ENCODE results near the gene TMC5. TPM values are rescaled to one million over a fixed set of nuclear protein-coding genes. Genes with fewer than 3 reads are reported as not detected.

TMC5 gene
- total and polyA plus RNA-seq, 2 of the 13 experiments (the other 11 are each of a cell fraction or from before 2014, with no cell fraction given) = 0.09 to 0.41 TPM

DNA sequence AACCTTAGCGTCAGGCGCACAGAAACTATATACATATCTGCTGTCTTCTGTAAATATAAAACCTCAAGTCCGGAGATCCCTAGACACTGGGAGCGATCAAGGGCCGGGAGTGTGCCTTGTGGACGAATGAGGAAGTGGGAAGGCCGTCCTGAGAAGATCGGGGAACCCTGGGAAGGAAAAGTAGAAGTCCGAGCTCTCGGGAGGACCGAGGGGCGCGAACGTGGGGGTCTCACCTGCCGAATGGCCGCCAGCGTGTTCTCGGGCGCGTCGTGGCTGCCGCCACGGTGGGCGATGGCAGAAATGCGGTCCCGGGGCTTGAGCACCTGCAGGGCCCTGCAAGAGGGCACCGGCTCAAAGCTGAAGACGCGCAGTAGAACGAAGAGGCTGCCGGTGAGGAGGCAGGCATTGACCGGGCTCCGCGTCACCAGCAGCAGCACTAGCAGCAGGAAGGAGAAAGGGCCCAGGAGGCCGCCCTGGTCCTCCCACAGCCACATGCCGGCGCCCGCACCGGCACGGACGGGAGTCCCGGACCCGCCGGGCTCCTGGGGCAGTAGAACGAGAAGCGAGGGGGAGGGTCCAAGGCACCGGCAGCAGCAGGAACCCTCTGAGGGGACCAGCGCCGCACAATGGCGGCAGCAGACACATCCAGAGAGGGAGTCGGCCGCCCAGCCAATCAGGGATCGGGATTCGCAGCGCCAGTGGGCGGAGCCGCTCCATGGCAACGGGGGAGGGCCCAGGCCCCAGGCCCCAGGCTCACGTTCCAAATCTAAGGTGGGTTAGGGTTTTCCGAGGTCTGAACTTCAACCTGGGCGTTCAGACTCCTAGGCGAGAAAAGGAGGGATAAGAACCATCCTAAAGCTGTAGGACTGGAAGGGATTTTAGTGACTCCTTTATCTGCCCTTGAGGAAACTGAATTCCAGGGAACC lies 104.1 kb downstream of the TMC5 start, which contains the start of gene GDE1 (continued):
- TF ChIP-seq, protein P1, sequence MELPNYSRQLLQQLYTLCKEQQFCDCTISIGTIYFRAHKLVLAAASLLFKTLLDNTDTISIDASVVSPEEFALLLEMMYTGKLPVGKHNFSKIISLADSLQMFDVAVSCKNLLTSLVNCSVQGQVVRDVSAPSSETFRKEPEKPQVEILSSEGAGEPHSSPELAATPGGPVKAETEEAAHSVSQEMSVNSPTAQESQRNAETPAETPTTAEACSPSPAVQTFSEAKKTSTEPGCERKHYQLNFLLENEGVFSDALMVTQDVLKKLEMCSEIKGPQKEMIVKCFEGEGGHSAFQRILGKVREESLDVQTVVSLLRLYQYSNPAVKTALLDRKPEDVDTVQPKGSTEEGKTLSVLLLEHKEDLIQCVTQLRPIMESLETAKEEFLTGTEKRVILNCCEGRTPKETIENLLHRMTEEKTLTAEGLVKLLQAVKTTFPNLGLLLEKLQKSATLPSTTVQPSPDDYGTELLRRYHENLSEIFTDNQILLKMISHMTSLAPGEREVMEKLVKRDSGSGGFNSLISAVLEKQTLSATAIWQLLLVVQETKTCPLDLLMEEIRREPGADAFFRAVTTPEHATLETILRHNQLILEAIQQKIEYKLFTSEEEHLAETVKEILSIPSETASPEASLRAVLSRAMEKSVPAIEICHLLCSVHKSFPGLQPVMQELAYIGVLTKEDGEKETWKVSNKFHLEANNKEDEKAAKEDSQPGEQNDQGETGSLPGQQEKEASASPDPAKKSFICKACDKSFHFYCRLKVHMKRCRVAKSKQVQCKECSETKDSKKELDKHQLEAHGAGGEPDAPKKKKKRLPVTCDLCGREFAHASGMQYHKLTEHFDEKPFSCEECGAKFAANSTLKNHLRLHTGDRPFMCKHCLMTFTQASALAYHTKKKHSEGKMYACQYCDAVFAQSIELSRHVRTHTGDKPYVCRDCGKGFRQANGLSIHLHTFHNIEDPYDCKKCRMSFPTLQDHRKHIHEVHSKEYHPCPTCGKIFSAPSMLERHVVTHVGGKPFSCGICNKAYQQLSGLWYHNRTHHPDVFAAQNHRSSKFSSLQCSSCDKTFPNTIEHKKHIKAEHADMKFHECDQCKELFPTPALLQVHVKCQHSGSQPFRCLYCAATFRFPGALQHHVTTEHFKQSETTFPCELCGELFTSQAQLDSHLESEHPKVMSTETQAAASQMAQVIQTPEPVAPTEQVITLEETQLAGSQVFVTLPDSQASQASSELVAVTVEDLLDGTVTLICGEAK (IDR thresholded peaks at IDR 0.05) = no peak
- TF ChIP-seq, protein P1 (CRISPR knock-in tag; IDR thresholded peaks at IDR 0.05) = peak; percentile 75
- TF ChIP-seq ZNF24 (IDR thresholded peaks at IDR 0.05) (no peak), ZNF607 (CRISPR knock-in tag; IDR thresholded peaks at IDR 0.05; ENCODE audit: borderline replicate concordance) (no peak; the same call in none of the 2 replicates), SMARCE1 (IDR thresholded peaks at IDR 0.05; ENCODE audit: borderline replicate concordance) (no peak), IKZF4 (CRISPR knock-in tag; IDR thresholded peaks at IDR 0.05; ENCODE audit: borderline replicate concordance, low read depth, not compliant biosample characterization) (peak; percentile 35), ZNF383 (CRISPR knock-in tag; IDR thresholded peaks at IDR 0.05; ENCODE audit: borderline replicate concordance) (no peak), ZNF180 (CRISPR knock-in tag; IDR thresholded peaks at IDR 0.05; ENCODE audit: borderline replicate concordance, low read depth) (no peak), TOPORS (CRISPR knock-in tag; IDR thresholded peaks at IDR 0.05) (no peak), ZNF652 (CRISPR knock-in tag; IDR thresholded peaks at IDR 0.05; ENCODE audit: borderline replicate concordance, low read depth) (no peak; the same call in 1 of the 2 replicates)
- TF ChIP-seq, protein P2, sequence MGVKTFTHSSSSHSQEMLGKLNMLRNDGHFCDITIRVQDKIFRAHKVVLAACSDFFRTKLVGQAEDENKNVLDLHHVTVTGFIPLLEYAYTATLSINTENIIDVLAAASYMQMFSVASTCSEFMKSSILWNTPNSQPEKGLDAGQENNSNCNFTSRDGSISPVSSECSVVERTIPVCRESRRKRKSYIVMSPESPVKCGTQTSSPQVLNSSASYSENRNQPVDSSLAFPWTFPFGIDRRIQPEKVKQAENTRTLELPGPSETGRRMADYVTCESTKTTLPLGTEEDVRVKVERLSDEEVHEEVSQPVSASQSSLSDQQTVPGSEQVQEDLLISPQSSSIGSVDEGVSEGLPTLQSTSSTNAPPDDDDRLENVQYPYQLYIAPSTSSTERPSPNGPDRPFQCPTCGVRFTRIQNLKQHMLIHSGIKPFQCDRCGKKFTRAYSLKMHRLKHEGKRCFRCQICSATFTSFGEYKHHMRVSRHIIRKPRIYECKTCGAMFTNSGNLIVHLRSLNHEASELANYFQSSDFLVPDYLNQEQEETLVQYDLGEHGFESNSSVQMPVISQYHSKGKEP (CRISPR knock-in tag; IDR thresholded peaks at IDR 0.05) = peak; percentile 11; the same call in 1 of the 2 replicates
- TF ChIP-seq, protein P3, sequence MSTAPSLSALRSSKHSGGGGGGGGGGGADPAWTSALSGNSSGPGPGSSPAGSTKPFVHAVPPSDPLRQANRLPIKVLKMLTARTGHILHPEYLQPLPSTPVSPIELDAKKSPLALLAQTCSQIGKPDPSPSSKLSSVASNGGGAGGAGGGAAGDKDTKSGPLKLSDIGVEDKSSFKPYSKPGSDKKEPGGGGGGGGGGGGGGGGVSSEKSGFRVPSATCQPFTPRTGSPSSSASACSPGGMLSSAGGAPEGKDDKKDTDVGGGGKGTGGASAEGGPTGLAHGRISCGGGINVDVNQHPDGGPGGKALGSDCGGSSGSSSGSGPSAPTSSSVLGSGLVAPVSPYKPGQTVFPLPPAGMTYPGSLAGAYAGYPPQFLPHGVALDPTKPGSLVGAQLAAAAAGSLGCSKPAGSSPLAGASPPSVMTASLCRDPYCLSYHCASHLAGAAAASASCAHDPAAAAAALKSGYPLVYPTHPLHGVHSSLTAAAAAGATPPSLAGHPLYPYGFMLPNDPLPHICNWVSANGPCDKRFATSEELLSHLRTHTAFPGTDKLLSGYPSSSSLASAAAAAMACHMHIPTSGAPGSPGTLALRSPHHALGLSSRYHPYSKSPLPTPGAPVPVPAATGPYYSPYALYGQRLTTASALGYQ (CRISPR knock-in tag; IDR thresholded peaks at IDR 0.05) = no peak; the same call in 1 of the 2 replicates
- TF ChIP-seq, protein P4, sequence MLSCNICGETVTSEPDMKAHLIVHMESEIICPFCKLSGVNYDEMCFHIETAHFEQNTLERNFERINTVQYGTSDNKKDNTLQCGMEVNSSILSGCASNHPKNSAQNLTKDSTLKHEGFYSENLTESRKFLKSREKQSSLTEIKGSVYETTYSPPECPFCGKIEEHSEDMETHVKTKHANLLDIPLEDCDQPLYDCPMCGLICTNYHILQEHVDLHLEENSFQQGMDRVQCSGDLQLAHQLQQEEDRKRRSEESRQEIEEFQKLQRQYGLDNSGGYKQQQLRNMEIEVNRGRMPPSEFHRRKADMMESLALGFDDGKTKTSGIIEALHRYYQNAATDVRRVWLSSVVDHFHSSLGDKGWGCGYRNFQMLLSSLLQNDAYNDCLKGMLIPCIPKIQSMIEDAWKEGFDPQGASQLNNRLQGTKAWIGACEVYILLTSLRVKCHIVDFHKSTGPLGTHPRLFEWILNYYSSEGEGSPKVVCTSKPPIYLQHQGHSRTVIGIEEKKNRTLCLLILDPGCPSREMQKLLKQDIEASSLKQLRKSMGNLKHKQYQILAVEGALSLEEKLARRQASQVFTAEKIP (CRISPR knock-in tag; IDR thresholded peaks at IDR 0.05; ENCODE audit: borderline replicate concordance) = no peak
